GM12873 (cell line): Measurements from ENCODE around the gene SF3A2.

Source experiments
- TF ChIP-seq, protein P1 (sequence below): IDR thresholded peaks from 2 replicates; pipeline ENCODE4 v1.5.1; 2012; ENCODE audit warnings: low read depth, mild to moderate bottlenecking, moderate library complexity, low read length, control low read depth; ENCODE audit not compliant: insufficient read depth; ENCODE audit errors: missing control alignments

The SF3A2 gene

GRCh38 chr19:2294687-2295335 lies 58.2 kb downstream of the SF3A2 start:
- TF ChIP-seq, protein P1, sequence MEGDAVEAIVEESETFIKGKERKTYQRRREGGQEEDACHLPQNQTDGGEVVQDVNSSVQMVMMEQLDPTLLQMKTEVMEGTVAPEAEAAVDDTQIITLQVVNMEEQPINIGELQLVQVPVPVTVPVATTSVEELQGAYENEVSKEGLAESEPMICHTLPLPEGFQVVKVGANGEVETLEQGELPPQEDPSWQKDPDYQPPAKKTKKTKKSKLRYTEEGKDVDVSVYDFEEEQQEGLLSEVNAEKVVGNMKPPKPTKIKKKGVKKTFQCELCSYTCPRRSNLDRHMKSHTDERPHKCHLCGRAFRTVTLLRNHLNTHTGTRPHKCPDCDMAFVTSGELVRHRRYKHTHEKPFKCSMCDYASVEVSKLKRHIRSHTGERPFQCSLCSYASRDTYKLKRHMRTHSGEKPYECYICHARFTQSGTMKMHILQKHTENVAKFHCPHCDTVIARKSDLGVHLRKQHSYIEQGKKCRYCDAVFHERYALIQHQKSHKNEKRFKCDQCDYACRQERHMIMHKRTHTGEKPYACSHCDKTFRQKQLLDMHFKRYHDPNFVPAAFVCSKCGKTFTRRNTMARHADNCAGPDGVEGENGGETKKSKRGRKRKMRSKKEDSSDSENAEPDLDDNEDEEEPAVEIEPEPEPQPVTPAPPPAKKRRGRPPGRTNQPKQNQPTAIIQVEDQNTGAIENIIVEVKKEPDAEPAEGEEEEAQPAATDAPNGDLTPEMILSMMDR, result no peak

- TF ChIP-seq, protein P1, result no peak
Measured at GRCh38 chr19:2296141-2296540, 59.5 kb downstream of the SF3A2 start.
